Measurements from ENCODE around the gene NELFB. TPM values are rescaled to one million over a fixed set of nuclear protein-coding genes. Genes with fewer than 3 reads are reported as not detected.

NELFB gene
- total and polyA plus RNA-seq, 2 of the 4 experiments (the other 2 are of a cell fraction): 36.9 to 66.0 TPM

DNA sequence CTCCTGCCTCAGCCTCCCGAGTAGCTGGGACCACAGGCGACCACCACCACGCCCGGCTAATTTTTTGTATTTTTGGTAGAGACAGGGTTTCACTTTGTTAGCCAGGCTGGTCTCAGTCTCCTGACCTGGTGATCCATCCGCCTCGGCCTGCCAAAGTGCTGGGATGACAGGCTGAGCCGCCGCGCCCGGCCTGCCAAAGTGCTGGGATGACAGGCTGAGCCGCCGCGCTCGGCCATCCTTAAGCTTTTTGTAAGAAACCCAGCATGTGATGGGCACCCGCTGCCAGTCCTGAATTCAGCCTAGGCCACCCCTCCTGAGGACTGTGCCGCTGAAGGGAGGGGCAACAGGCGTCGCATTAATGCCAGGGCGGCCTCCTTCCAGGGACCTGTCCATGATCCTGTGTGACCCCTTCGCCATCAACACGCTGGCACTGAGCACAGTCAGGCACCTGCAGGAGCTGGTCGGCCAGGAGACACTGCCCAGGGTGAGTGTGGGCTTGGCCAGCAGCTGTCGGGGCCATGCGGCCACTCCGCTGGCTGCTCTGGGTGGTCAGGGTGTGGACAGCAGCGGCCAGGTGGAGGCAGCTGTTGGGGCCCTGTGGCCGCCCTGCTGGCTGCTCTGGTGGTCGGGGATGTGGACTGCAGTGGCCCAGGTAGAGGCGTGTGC lies 10.5 kb downstream of the NELFB start:
- TF ChIP-seq FOS (IDR thresholded peaks at IDR 0.05; ENCODE audit: low read depth, low read length) (no peak), SMC3 (IDR thresholded peaks at IDR 0.05; ENCODE audit: low read depth, low read length) (no peak)
- Histone ChIP-seq H3K9me3 (ENCODE audit: control insufficient read depth, insufficient read depth, low read length) (no peaks in the 10 kb centered on the region), H2BK5ac (ENCODE audit: low read depth, low read length, poor library complexity, severe bottlenecking) (no peak overlapping the region), H2BK15ac (ENCODE audit: low read depth, low read length) (no peak overlapping the region), H3K27me3 (ENCODE audit: control insufficient read depth, insufficient read depth, low read length) (no peaks in the 10 kb centered on the region), H3K36me3 (ENCODE audit: control insufficient read depth, insufficient read depth, low read length) (peaks cover 51% of the 10 kb centered on the region), H2BK20ac (ENCODE audit: low read depth, low read length) (no peak overlapping the region), H3K4ac (ENCODE audit: low read depth, low read length) (no peak overlapping the region), H4K20me1 (ENCODE audit: insufficient read depth, low read length) (peaks cover 24% of the 10 kb centered on the region), H2BK120ac (ENCODE audit: low read depth, low read length) (no peak overlapping the region), H3K23ac (ENCODE audit: low read depth, low read length) (no peak overlapping the region), H3K27ac (ENCODE audit: insufficient read depth, low read length) (no peak overlapping the region), H3K4me1 (ENCODE audit: control insufficient read depth, insufficient read depth, low read length) (peaks cover 12% of the 10 kb centered on the region), H4K5ac (ENCODE audit: low read depth, low read length) (no peak overlapping the region), H3K9me1 (ENCODE audit: insufficient read depth, low read length) (peaks cover 14% of the 10 kb centered on the region), H3K4me2 (ENCODE audit: low read depth, low read length) (no peak overlapping the region), H4K8ac (ENCODE audit: low read depth in 2 of 2, low read length in 2 of 2) (no peak overlapping the region), H3K79me1 (ENCODE audit: low read depth in 1 of 2, low read length in 2 of 2) (peaks cover 13 to 48% of the 10 kb centered on the region in 2 experiments; a peak in 3 of 4 replicates), H2AFZ (replicated peaks; ENCODE audit: low read length, poor library complexity) (no peak overlapping the region), H3K56ac (ENCODE audit: extremely low read depth, insufficient read depth, low read length) (no peak overlapping the region), H3K18ac (ENCODE audit: low read depth, low read length) (no peak overlapping the region), H3K4me3 (ENCODE audit: insufficient read depth, low read depth, low read length) (no peak overlapping the region), H3K14ac (replicated peaks; ENCODE audit: low read depth, low read length) (no peak overlapping the region), H4K91ac (ENCODE audit: insufficient read depth, low read depth, low read length) (no peak overlapping the region), H2AK5ac (ENCODE audit: low read depth, low read length) (no peak overlapping the region), H2AK9ac (replicated peaks; ENCODE audit: low read depth, low read length, poor library complexity) (no peak overlapping the region), H3K9ac (ENCODE audit: low read depth, low read length) (no peak overlapping the region)
- dilution Hi-C loops (cut with HindIII; ENCODE audit: low sequenced_read_pairs, unreplicated experiment): no loop called here
- 99% methylated on average over 12 of the region's 29 CpGs; no CpG with 5 or more reads in 1 of the 2 experiments for WGBS, 2 experiments (ENCODE audit: extremely low coverage in 2 of 2, insufficient read length in 1 of 2)
- in situ Hi-C loops (cut with MboI; ENCODE audit: low sequenced_read_pairs): no loop called here
- POLR2A ChIA-PET (ENCODE audit: unreplicated experiment): interaction anchor here (0.6 kb wide), 1 partner anchor 19 kb away, joined by 7 read pairs; no protein-coding TSS in a partner anchor
- CTCF ChIA-PET: no interaction called here
- ATAC-seq (ENCODE audit: low read depth) (no peak), DNase-seq (no peak)
- intact Hi-C loops (cut with micrococcal nuclease): no loop called here
- BruUV-seq (replicated peaks): no TSS peak

Data from IMR-90 (cell line).